EH (cell line): ENCODE results near the gene IFT43.

Source experiments
- DNase-seq: peaks from one replicate; pipeline ENCODE4 v3.0.0-alpha.2; 2015; ENCODE audit warnings: low read depth

IFT43 gene

GRCh38 chr14:76080471-76080870, 94.9 kb downstream of the IFT43 start:
- DNase-seq, result no peak

GRCh38 chr14:76081642-76082041, 96.1 kb downstream of the IFT43 start:
- DNase-seq, result no peak

- DNase-seq, result no peak
Measured at GRCh38 chr14:76083796-76084765, 98.5 kb downstream of the IFT43 start.

GRCh38 chr14:76085358-76085757, 99.8 kb downstream of the IFT43 start:
- no peak for DNase-seq

GRCh38 chr14:76086636-76087035, 101.1 kb downstream of the IFT43 start:
- DNase-seq, result no peak

GRCh38 chr14:76088326-76088725, 102.8 kb downstream of the IFT43 start:
- no peak for DNase-seq

GRCh38 chr14:76088771-76089571, 103.4 kb downstream of the IFT43 start:
- no peak for DNase-seq

GRCh38 chr14:76089575-76089974, 104.0 kb downstream of the IFT43 start:
- no peak for DNase-seq

GRCh38 chr14:76090616-76091391, 105.2 kb downstream of the IFT43 start:
- peak; percentile 47 for DNase-seq

- no peak for DNase-seq
Measured at GRCh38 chr14:76093077-76093476, 107.5 kb downstream of the IFT43 start.

- DNase-seq, result no peak
Measured at GRCh38 chr14:76096257-76096656, 110.7 kb downstream of the IFT43 start.

GRCh38 chr14:76097547-76097946, 112.0 kb downstream of the IFT43 start:
- no peak for DNase-seq

GRCh38 chr14:76098047-76098446, 112.5 kb downstream of the IFT43 start:
- DNase-seq, result no peak

GRCh38 chr14:76098916-76099675, 113.5 kb downstream of the IFT43 start:
- DNase-seq, result no peak

GRCh38 chr14:76100236-76100635, 114.7 kb downstream of the IFT43 start:
- peak; percentile 16 for DNase-seq

- DNase-seq, result peak; percentile 65
Measured at GRCh38 chr14:76101391-76102379, 116.1 kb downstream of the IFT43 start.

- DNase-seq, result no peak
Measured at GRCh38 chr14:76104802-76105355, 119.3 kb downstream of the IFT43 start.

GRCh38 chr14:76106188-76106587, 120.6 kb downstream of the IFT43 start:
- no peak for DNase-seq

GRCh38 chr14:76109087-76109880, 123.7 kb downstream of the IFT43 start:
- DNase-seq, result peak; percentile 52
